GM18858 (cell line): ENCODE results near the gene RANBP3.
"Not testable (repeated sequence)": the region's sequence is repeated elsewhere in the genome, so short reads cannot be mapped to it uniquely, and the experiment has no call there.

Experiments used
- ATAC-seq: cut with Tn5 transposase; IDR thresholded peaks from one replicate; pipeline ENCODE4 v1.9.1; 2021; ENCODE audit not compliant: unreplicated experiment

RANBP3 gene

GRCh38 chr19:5891938-5892771 is 85.8 kb downstream of the RANBP3 start:
- ATAC-seq: no peak

GRCh38 chr19:5891572-5891937 is 86.4 kb downstream of the RANBP3 start:
- no peak for ATAC-seq

GRCh38 chr19:5890099-5890498 is 87.8 kb downstream of the RANBP3 start:
- ATAC-seq: no peak

GRCh38 chr19:5889288-5889971 is 88.5 kb downstream of the RANBP3 start:
- no peak for ATAC-seq

GRCh38 chr19:5884065-5884811 is 93.7 kb downstream of the RANBP3 start:
- ATAC-seq: not testable (repeated sequence)

- ATAC-seq: not testable (repeated sequence)
Measured at GRCh38 chr19:5883157-5883873, 94.6 kb downstream of the RANBP3 start.

GRCh38 chr19:5882421-5882968 is 95.4 kb downstream of the RANBP3 start:
- ATAC-seq: no peak

GRCh38 chr19:5881543-5882299 is 96.2 kb downstream of the RANBP3 start:
- ATAC-seq: no peak

GRCh38 chr19:5880604-5881078 is 97.3 kb downstream of the RANBP3 start:
- ATAC-seq: no peak

GRCh38 chr19:5880196-5880595 is 97.7 kb downstream of the RANBP3 start:
- no peak for ATAC-seq

GRCh38 chr19:5877882-5878281 is 100.1 kb downstream of the RANBP3 start:
- no peak for ATAC-seq

- no peak for ATAC-seq
Measured at GRCh38 chr19:5877427-5877826, 100.5 kb downstream of the RANBP3 start.

GRCh38 chr19:5874496-5874895 is 103.4 kb downstream of the RANBP3 start:
- ATAC-seq: not testable (repeated sequence)

- no peak for ATAC-seq
Measured at GRCh38 chr19:5873617-5874199, 104.2 kb downstream of the RANBP3 start.

GRCh38 chr19:5870986-5871394 is 107.0 kb downstream of the RANBP3 start:
- no peak for ATAC-seq

- ATAC-seq: no peak
Measured at GRCh38 chr19:5867201-5868136, 110.5 kb downstream of the RANBP3 start.
